Ramos (cell line): ENCODE results near the gene SSBP2.

Experiments
- in situ Hi-C: fragments of 300-500 bp; cut with MboI; formaldehyde crosslinking; loops from one replicate; pipeline ENCODE4 v1.14.3; 2022; ENCODE audit warnings: low sequenced_read_pairs; ENCODE audit not compliant: unreplicated experiment

Gene SSBP2

GRCh38 chr5:81767938-81768337 lies 17.0 kb upstream of the SSBP2 start:
- in situ Hi-C loops: no loop called here

DNA sequence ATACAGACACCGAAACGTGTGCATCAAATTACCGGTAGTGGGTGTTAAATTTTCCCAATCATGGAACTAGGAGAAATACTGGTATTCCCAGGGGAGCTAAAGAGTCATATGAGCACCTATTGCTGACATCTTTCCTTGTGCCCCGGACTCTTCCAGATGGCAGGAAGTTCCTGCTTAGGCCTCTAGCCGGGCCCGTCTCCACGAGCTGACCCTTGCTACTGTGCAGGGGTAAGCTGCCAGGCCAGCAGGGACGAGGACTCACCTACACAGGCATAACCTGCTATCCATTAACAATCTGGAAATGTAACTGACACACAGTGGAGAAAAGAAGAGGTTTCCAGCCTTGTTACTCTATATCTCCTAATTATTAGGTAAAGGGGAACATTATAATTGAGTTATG lies 16.2 kb upstream of the SSBP2 start:
- in situ Hi-C loops: no loop called here

DNA sequence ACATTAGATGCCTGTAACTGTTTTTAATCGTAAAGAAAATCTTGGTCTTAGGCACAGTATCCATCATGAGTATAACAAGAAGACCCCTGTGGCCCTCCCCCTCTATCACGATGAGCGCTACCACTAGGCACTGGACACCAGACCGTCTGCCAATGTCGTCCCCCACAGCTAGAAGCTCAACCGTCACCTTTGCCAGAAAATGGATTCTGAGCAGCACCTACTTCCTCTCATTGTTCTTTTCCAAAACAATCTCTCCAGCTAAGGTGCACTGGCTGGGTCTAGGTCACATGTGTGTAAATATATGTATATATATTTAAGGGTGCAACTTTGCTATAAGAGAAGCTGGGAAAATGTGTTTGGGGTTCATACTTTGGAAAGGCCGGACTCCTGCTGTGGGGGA lies 15.7 kb upstream of the SSBP2 start:
- in situ Hi-C loops: no loop called here

- in situ Hi-C loops: no loop called here
Measured at GRCh38 chr5:81763294-81763928, 12.5 kb upstream of the SSBP2 start.

- in situ Hi-C loops: no loop called here
Measured at GRCh38 chr5:81762853-81763252, 12.0 kb upstream of the SSBP2 start.

DNA sequence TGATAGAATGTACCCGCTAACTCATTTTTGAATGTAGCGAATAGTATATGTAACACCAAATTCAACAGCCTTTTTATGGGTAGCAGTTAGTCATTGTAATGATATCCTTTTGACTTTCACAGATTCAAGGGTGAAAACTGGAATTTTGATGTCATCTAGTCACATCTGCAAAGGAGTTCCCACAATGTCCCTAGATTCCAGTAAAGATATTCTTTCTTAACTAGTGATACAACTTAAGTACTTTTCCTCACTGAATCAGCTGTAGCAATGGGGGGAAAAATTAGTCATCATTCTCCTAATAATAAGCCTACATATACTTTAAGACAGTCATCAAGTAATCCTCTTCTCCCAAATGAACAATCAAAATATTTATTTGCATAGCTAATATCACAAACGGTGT lies 11.5 kb upstream of the SSBP2 start:
- in situ Hi-C loops: no loop called here

GRCh38 chr5:81761970-81762369 lies 11.1 kb upstream of the SSBP2 start:
- in situ Hi-C loops: no loop called here

- in situ Hi-C loops: no loop called here
Measured at GRCh38 chr5:81761270-81761669, 10.4 kb upstream of the SSBP2 start.

DNA sequence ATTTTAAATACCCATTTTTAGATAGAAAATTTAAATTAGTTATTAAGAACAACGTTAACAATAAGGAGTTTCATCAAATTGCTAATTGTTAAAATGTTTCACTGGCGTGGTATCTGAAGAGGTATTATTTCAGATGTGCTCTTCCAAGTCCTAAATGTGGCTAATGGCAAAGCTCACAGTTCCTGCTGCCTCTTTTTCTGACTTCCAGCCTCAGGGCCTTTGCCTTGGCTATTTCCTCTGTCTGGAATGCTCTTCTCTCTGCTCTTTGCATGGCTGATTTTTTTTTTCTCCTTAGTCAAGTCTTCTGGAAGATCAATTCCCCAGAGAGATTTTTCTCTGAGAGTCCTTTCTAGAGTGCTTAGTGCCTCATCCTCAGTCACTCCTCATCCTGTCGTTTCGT lies 9.6 kb upstream of the SSBP2 start:
- in situ Hi-C loops: no loop called here

- in situ Hi-C loops: loop anchor here (5.0 kb wide), 1 partner anchor 78 kb away; no protein-coding TSS in a partner anchor
Measured at GRCh38 chr5:81759632-81760005, 8.7 kb upstream of the SSBP2 start.

DNA sequence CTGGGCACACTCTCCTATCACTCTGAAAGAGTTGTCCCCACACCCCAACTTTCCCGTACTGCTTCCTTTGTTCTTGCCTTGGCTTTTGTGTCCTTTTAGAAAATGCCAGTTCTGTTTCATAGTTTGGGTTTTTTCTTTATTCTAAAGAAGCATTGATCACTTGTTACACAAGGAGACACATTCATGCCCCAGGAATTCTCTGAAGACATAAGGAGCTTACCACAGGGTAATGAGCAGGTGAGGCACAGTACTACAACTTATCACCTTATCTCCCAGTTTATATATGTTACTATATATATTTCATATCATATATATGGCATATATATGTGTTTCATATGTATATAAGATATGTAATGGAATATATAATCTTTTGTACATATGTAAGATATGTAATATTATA lies 6.5 kb upstream of the SSBP2 start:
- in situ Hi-C loops: loop anchor here (5.0 kb wide), 1 partner anchor 80 kb away; no protein-coding TSS in a partner anchor

- in situ Hi-C loops: loop anchor here (5.0 kb wide), 1 partner anchor 81 kb away; no protein-coding TSS in a partner anchor
Measured at GRCh38 chr5:81756016-81756415, 5.1 kb upstream of the SSBP2 start.

DNA sequence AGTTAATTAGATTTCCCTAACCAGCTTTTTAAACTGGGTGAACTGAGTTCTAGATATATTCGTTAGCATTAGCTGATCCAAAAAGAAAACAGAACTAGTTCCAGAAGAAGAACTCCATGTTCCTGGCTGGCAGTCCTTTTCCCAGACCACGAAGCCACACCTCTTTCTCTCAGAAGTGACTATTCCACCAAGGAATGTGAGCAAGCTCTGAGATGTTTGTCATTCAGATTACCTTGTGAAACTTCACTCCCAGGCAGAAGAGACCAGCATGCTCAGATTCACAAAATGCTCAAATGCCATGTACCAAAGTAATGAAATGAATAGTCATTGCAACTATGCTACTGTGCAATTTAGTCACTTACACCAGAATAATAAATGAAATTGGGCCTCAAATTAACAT lies 4.4 kb upstream of the SSBP2 start:
- in situ Hi-C loops: loop anchor here (5.0 kb wide), 1 partner anchor 82 kb away; no protein-coding TSS in a partner anchor

- in situ Hi-C loops: loop anchor here (5.0 kb wide), 1 partner anchor 83 kb away; no protein-coding TSS in a partner anchor
Measured at GRCh38 chr5:81754621-81755020, 3.7 kb upstream of the SSBP2 start.

DNA sequence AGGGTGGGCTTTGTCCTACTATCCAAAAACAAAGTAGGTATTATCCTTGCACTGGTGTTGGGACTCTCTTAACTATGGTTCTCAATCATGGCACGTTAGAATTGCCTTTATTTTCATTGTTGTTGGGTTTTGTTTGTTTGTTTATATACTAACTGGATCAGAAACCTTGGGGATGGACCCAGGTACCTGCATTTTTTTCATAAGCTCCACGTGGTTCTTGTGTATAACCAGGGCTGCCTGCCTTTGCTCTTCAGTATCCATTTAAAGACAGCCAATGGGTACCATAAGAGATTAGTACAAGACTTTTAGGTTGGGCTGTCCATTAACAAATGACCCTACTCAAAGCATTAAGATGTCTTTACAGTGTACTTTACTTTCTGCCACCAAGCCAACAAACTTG lies 2.5 kb upstream of the SSBP2 start:
- in situ Hi-C loops: no loop called here

- in situ Hi-C loops: no loop called here
Measured at GRCh38 chr5:81752644-81752963, 1.7 kb upstream of the SSBP2 start.

- in situ Hi-C loops: no loop called here
Measured at GRCh38 chr5:81751836-81752643, 1.1 kb upstream of the SSBP2 start.

GRCh38 chr5:81750308-81751008 lies 439 bp downstream of the SSBP2 start:
- in situ Hi-C loops: no loop called here

- in situ Hi-C loops: loop anchor here (10.0 kb wide), 2 partner anchors 125 to 245 kb away; no protein-coding TSS in a partner anchor
Measured at GRCh38 chr5:81749561-81750307, 1.2 kb downstream of the SSBP2 start.

DNA sequence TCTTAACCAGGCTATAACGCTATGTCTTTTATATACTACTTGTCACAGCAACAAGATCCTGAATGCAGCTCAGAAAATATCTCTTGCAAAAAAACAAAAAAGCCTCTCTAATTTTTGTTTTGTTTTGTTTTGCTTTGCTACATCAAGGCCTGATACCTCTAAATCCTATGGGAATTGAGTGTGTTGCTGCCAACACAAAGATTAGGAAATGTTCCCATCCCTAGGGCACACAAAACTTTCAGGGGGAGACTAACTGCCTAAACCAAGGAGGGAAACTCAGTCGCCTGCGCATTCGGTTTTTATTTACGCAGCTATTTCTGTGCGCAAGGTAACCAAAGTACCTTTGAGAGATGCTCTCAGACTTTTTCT lies 1.7 kb downstream of the SSBP2 start:
- in situ Hi-C loops: loop anchor here (10.0 kb wide), 2 partner anchors 124 to 244 kb away; no protein-coding TSS in a partner anchor
